Esophagus squamous epithelium (tissue), 4 donors: ENCODE results near the gene NFKB1.

Experiments used
- POLR2A ChIP-seq, 4 donors: fragments of 450-650 bp; IDR thresholded peaks; one replicate each; pipeline ENCODE4 v1.6.1; 2017; ENCODE audit warnings: antibody characterized with exemption in 4 of 4, mild to moderate bottlenecking in 4 of 4, moderate library complexity in 3 of 4
- TF ChIP-seq, protein P1 (sequence below), 6 experiments: fragments of 450-650 bp in 4 of 6; fragments of 200-600 bp in 2 of 6; sonication (generic) in 2 of 6; IDR thresholded peaks; one replicate each; pipeline ENCODE4 v1.5.1; 2016 to 2019; ENCODE audit warnings: antibody characterized with exemption in 6 of 6, mild to moderate bottlenecking in 4 of 6, moderate library complexity in 4 of 6

DNA sequence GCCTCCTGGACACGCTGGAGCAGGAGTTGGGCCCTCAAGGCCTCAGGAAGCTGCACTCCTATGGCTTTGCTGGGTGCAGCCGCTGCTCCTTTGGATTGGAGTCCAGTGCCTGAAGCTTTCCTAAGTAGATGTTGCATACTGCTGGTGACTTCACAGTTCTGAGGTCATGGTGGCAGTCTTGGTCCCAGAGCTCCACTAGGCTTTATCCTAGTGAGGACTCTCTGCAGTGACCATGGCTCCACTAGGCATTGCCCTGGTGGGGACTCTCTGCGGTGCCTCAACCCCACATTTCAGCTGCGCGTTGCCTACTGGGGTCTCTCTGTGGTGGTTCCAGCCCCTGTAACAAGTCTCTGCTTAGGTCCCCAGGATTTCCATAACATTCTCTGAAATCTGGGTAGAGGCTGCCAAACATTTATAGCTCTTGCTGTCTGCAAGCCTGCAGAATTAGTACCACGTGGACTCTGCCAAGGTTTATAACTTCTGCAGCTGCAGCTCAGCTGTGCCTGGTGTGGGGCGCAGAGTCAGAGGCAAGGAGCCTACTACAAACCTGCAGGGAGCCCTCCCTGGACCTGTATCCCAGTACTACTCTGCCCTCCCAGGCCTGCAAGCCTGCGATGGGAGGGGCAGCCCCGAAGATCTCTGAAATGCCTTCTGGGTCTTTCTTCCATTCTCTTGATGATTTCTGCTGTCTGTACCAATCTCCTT lies 46.0 kb upstream of the NFKB1 start:
- TF ChIP-seq, protein P1, sequence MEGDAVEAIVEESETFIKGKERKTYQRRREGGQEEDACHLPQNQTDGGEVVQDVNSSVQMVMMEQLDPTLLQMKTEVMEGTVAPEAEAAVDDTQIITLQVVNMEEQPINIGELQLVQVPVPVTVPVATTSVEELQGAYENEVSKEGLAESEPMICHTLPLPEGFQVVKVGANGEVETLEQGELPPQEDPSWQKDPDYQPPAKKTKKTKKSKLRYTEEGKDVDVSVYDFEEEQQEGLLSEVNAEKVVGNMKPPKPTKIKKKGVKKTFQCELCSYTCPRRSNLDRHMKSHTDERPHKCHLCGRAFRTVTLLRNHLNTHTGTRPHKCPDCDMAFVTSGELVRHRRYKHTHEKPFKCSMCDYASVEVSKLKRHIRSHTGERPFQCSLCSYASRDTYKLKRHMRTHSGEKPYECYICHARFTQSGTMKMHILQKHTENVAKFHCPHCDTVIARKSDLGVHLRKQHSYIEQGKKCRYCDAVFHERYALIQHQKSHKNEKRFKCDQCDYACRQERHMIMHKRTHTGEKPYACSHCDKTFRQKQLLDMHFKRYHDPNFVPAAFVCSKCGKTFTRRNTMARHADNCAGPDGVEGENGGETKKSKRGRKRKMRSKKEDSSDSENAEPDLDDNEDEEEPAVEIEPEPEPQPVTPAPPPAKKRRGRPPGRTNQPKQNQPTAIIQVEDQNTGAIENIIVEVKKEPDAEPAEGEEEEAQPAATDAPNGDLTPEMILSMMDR (IDR thresholded peaks at IDR 0.05) = no peak
- TF ChIP-seq POLR2A (IDR thresholded peaks at IDR 0.05) = no peak
